HG02981 (cell line): ENCODE measurements around the gene SPAST.
"Not testable (repeated sequence)": the region's sequence is repeated elsewhere in the genome, so short reads cannot be mapped to it uniquely, and the experiment has no call there.

ENCODE experiments used
- ATAC-seq: cut with Tn5 transposase; IDR thresholded peaks from one replicate; pipeline ENCODE4 v1.9.1; 2021; ENCODE audit warnings: mild to moderate bottlenecking, moderate library complexity; ENCODE audit not compliant: unreplicated experiment

The SPAST gene

GRCh38 chr2:32063310-32064020 is at the start of gene SPAST:
Gene SPAST, plus strand, starts transcription at chr2:32063556. Its CDS starts 276 bp downstream, at chr2:32063832.
- peak; percentile 96 for ATAC-seq

- ATAC-seq = not testable (repeated sequence)
Observed at GRCh38 chr2:32018789-32019482, 44.4 kb upstream of the SPAST start.

- not testable (repeated sequence) for ATAC-seq
Observed at GRCh38 chr2:32034198-32034887, 29.0 kb upstream of the SPAST start.

GRCh38 chr2:32039447-32040219 is 23.7 kb upstream of the SPAST start, which contains the start of gene DPY30:
Gene DPY30, minus strand, starts transcription at chr2:32039805. Its CDS starts 349 bp downstream, at chr2:32039456.
- ATAC-seq = peak; percentile 84

- ATAC-seq = no peak
Observed at GRCh38 chr2:32043561-32043960, 19.8 kb upstream of the SPAST start.

GRCh38 chr2:32051836-32052439 is 11.4 kb upstream of the SPAST start:
- ATAC-seq = no peak

GRCh38 chr2:32054583-32054982 is 8.8 kb upstream of the SPAST start:
- not testable (repeated sequence) for ATAC-seq

- no peak for ATAC-seq
Observed at GRCh38 chr2:32058130-32058529, 5.2 kb upstream of the SPAST start.

GRCh38 chr2:32060266-32060665 is 3.1 kb upstream of the SPAST start:
- ATAC-seq = no peak

GRCh38 chr2:32061430-32061829 is 1.9 kb upstream of the SPAST start:
- no peak for ATAC-seq

- ATAC-seq = no peak
Observed at GRCh38 chr2:32061973-32062861, 1.1 kb upstream of the SPAST start.

- ATAC-seq = peak; percentile 8
Observed at GRCh38 chr2:32064021-32064601, 755 bp downstream of the SPAST start.

- ATAC-seq = no peak
Observed at GRCh38 chr2:32064713-32065112, 1.4 kb downstream of the SPAST start.

GRCh38 chr2:32067549-32067948 is 4.2 kb downstream of the SPAST start:
- ATAC-seq = no peak

- ATAC-seq = no peak
Observed at GRCh38 chr2:32074134-32074506, 10.8 kb downstream of the SPAST start.

GRCh38 chr2:32095671-32096070 is 32.3 kb downstream of the SPAST start:
- ATAC-seq = no peak

- ATAC-seq = no peak
Observed at GRCh38 chr2:32108111-32108510, 44.8 kb downstream of the SPAST start.

GRCh38 chr2:32118055-32118454 is 54.7 kb downstream of the SPAST start:
- no peak for ATAC-seq

GRCh38 chr2:32119161-32119560 is 55.8 kb downstream of the SPAST start:
- no peak for ATAC-seq
